GM21786 (cell line): Measurements from ENCODE around the gene FBN2.
A peak's percentile ranks its signal among the peaks of the same experiment; 100 is the strongest.

Experiments
- ATAC-seq: cut with Tn5 transposase; IDR thresholded peaks from one replicate; pipeline ENCODE4 v1.9.1; 2021; ENCODE audit not compliant: unreplicated experiment

Gene FBN2

GRCh38 chr5:128213833-128214232 lies 324.2 kb downstream of the FBN2 start:
- ATAC-seq = no peak

GRCh38 chr5:128213340-128213739 lies 324.7 kb downstream of the FBN2 start:
- ATAC-seq = peak; percentile 77

GRCh38 chr5:128212191-128212806 lies 325.7 kb downstream of the FBN2 start:
- no peak for ATAC-seq

GRCh38 chr5:128208436-128208835 lies 329.6 kb downstream of the FBN2 start:
- ATAC-seq = no peak
